ENCODE data around the gene ARHGAP42. TPM values are rescaled to one million over a fixed set of nuclear protein-coding genes. Genes with fewer than 3 reads are reported as not detected.

The ARHGAP42 gene
- total and polyA plus RNA-seq, 2 of the 4 experiments (the other 2 are of a cell fraction): 2.9 to 7.3 TPM

DNA sequence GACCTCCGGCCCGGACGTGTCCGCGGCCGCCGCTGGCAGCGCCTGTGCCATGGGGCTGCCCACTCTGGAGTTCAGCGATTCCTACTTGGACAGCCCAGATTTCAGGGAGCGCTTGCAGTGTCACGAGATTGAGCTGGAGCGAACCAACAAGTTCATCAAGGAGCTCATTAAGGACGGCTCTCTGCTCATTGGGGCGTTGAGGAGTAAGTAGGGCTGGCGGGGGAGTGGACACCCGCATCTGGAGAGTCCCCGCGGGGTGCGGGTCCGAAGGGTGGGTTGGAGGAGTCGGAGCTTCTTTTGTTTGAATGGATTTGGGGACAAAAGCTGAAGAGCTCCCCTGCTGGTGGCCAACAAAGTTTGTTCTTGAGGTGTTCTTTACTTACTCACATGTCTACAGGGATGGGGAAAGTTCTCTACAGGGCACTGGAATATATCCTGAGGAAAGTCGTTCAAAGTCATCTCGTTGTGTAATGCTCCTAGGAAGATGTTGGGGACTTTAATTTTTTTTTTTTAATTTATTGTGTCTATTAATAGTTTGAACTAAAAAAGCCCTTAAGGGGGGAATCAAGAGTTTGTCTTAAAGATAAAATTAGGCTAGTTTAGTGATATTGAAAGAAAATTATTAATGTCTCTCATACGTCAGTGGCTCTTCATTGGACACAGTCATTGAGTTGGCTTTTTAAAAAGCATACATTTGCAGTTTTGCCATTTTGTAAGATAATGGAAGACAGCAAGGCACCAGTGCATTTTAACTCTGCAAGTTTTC is 725 bp downstream of the ARHGAP42 start (continued):
- TF ChIP-seq CHD1 (IDR thresholded peaks at IDR 0.05; ENCODE audit: low read depth, low read length): no peak
- TF ChIP-seq CEBPB (IDR thresholded peaks at IDR 0.05; ENCODE audit: low read depth, low read length): no peak
- TF ChIP-seq POLR2A (IDR thresholded peaks at IDR 0.05; ENCODE audit: low read depth, low read length): no peak

DNA sequence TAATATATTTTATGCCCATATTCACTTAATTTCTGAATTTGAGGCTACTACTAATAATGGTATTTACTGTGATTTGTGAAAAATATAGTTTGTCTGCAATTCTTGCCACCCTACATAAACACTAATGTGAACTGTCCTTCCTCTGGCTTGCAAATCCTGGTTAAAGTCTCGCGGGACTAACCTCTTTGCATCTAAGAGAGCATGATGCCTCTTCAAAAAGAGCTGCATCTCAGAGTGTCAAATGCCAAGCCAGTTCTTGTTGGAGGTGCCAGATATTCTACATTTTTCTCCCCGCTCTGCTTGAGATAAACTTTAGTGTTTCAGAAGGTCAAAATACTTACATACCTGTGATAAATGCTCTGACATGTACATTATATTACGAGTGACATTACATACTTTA is 2.1 kb downstream of the ARHGAP42 start:
- POLR2A ChIA-PET (ENCODE audit: unreplicated experiment): no interaction called here
- no CpG with 5 or more reads among the region's 4 CpGs for WGBS, 2 experiments (ENCODE audit: extremely low coverage in 2 of 2, insufficient read length in 1 of 2)
- no peak for ATAC-seq (ENCODE audit: low read depth)
- no peak for TF ChIP-seq CHD1 (IDR thresholded peaks at IDR 0.05; ENCODE audit: low read depth, low read length)
- TF ChIP-seq, protein P1, sequence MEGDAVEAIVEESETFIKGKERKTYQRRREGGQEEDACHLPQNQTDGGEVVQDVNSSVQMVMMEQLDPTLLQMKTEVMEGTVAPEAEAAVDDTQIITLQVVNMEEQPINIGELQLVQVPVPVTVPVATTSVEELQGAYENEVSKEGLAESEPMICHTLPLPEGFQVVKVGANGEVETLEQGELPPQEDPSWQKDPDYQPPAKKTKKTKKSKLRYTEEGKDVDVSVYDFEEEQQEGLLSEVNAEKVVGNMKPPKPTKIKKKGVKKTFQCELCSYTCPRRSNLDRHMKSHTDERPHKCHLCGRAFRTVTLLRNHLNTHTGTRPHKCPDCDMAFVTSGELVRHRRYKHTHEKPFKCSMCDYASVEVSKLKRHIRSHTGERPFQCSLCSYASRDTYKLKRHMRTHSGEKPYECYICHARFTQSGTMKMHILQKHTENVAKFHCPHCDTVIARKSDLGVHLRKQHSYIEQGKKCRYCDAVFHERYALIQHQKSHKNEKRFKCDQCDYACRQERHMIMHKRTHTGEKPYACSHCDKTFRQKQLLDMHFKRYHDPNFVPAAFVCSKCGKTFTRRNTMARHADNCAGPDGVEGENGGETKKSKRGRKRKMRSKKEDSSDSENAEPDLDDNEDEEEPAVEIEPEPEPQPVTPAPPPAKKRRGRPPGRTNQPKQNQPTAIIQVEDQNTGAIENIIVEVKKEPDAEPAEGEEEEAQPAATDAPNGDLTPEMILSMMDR (conservative IDR thresholded peaks at IDR 0.05; ENCODE audit: low read depth, low read length): no peak
- TF ChIP-seq RCOR1 (IDR thresholded peaks at IDR 0.05; ENCODE audit: insufficient replicate concordance, low read length): no peak
- no peak for TF ChIP-seq SMC3 (IDR thresholded peaks at IDR 0.05; ENCODE audit: low read depth, low read length)
- TF ChIP-seq CEBPB (IDR thresholded peaks at IDR 0.05; ENCODE audit: low read depth, low read length): no peak
- TF ChIP-seq RFX5 (IDR thresholded peaks at IDR 0.05; ENCODE audit: low read depth, low read length): no peak
- no peak for TF ChIP-seq NFE2L2 (IDR thresholded peaks at IDR 0.05; ENCODE audit: low read depth, low read length)
- TF ChIP-seq MXI1 (IDR thresholded peaks at IDR 0.05; ENCODE audit: borderline replicate concordance, low read depth, low read length): no peak
- no peak for TF ChIP-seq RAD21 (IDR thresholded peaks at IDR 0.05; ENCODE audit: low read length)
- no peak for TF ChIP-seq POLR2A (IDR thresholded peaks at IDR 0.05; ENCODE audit: low read depth, low read length)
- TF ChIP-seq MAFK (IDR thresholded peaks at IDR 0.05; ENCODE audit: low read depth, low read length): no peak
- no peak for TF ChIP-seq FOS (IDR thresholded peaks at IDR 0.05; ENCODE audit: low read depth, low read length)
- TF ChIP-seq, protein P2, sequence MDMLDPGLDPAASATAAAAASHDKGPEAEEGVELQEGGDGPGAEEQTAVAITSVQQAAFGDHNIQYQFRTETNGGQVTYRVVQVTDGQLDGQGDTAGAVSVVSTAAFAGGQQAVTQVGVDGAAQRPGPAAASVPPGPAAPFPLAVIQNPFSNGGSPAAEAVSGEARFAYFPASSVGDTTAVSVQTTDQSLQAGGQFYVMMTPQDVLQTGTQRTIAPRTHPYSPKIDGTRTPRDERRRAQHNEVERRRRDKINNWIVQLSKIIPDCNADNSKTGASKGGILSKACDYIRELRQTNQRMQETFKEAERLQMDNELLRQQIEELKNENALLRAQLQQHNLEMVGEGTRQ (IDR thresholded peaks at IDR 0.05; ENCODE audit: low read depth, low read length): no peak
- no peak for TF ChIP-seq BHLHE40 (IDR thresholded peaks at IDR 0.05; ENCODE audit: low read depth, low read length)

More for the DNA sequence above, 2.1 kb downstream of the ARHGAP42 start:
- H4K20me1 ChIP-seq (ENCODE audit: insufficient read depth, low read length): no peaks in the 10 kb centered on the region
- no peaks in the 10 kb centered on the region for H3K27me3 ChIP-seq (ENCODE audit: control insufficient read depth, insufficient read depth, low read length)
- no peak overlapping the region for H4K91ac ChIP-seq (ENCODE audit: insufficient read depth, low read depth, low read length)
- CTCF ChIA-PET: no interaction called here
- BruUV-seq (replicated peaks): no TSS peak
- intact Hi-C loops (cut with micrococcal nuclease): loop anchor here (5.0 kb wide), 1 partner anchor 118 kb away; no protein-coding TSS in a partner anchor
- no peak overlapping the region for H3K4me3 ChIP-seq (ENCODE audit: insufficient read depth, low read depth, low read length)
- 0 out of 2 replicates have a peak overlapping the region, but pooled peaks have one; percentile 78 for H3K4me2 ChIP-seq (ENCODE audit: low read depth, low read length)
- H3K9me3 ChIP-seq (ENCODE audit: control insufficient read depth, insufficient read depth, low read length): no peaks in the 10 kb centered on the region
- dilution Hi-C loops (cut with HindIII; ENCODE audit: low sequenced_read_pairs, unreplicated experiment): no loop called here
- no peak overlapping the region for H2BK15ac ChIP-seq (ENCODE audit: low read depth, low read length)
- no peak overlapping the region for H3K14ac ChIP-seq (replicated peaks; ENCODE audit: low read depth, low read length)
- H3K36me3 ChIP-seq (ENCODE audit: control insufficient read depth, insufficient read depth, low read length): no peaks in the 10 kb centered on the region; the same call in 1 of the 2 replicates
- H3K27ac ChIP-seq (ENCODE audit: insufficient read depth, low read length): no peak overlapping the region
- DNase-seq: no peak
- H3K4me1 ChIP-seq (ENCODE audit: control insufficient read depth, insufficient read depth, low read length): no peaks in the 10 kb centered on the region
- no peak overlapping the region for H2BK20ac ChIP-seq (ENCODE audit: low read depth, low read length)
- H3K9me1 ChIP-seq (ENCODE audit: insufficient read depth, low read length): no peaks in the 10 kb centered on the region
- H3K4ac ChIP-seq (ENCODE audit: low read depth, low read length): no peak overlapping the region
- H2AK5ac ChIP-seq (ENCODE audit: low read depth, low read length): no peak overlapping the region
- H4K5ac ChIP-seq (ENCODE audit: low read depth, low read length): no peak overlapping the region
- no peak overlapping the region for H3K18ac ChIP-seq (ENCODE audit: low read depth, low read length)
- no peak overlapping the region for H2AK9ac ChIP-seq (replicated peaks; ENCODE audit: low read depth, low read length, poor library complexity)
- no peak overlapping the region for H4K8ac ChIP-seq (ENCODE audit: low read depth in 2 of 2, low read length in 2 of 2)
- H3K23ac ChIP-seq (ENCODE audit: low read depth, low read length): peak overlapping the region; percentile 21; the same call in 1 of the 2 replicates
- no peak overlapping the region for H2BK120ac ChIP-seq (ENCODE audit: low read depth, low read length)
- no peak overlapping the region for H3K56ac ChIP-seq (ENCODE audit: extremely low read depth, insufficient read depth, low read length)
- H2BK5ac ChIP-seq (ENCODE audit: low read depth, low read length, poor library complexity, severe bottlenecking): no peak overlapping the region
- in situ Hi-C loops (cut with MboI; ENCODE audit: low sequenced_read_pairs): loop anchor here (5.0 kb wide), 1 partner anchor 163 kb away; no protein-coding TSS in a partner anchor
- H3K79me1 ChIP-seq (ENCODE audit: low read depth in 1 of 2, low read length in 2 of 2): peaks cover 7 to 35% of the 10 kb centered on the region in 2 experiments
- no peak overlapping the region for H2AFZ ChIP-seq (replicated peaks; ENCODE audit: low read length, poor library complexity)
- no peak overlapping the region for H3K9ac ChIP-seq (ENCODE audit: low read depth, low read length)

Measured in IMR-90 (cell line).